Measurements from ENCODE around the gene SLC22A14. TPM values are rescaled to one million over a fixed set of nuclear protein-coding genes. Genes with fewer than 3 reads are reported as not detected.

Gene SLC22A14
- total RNA-seq, 4 donors from 2014 or later, result 0.13 TPM; not detected in 3

DNA sequence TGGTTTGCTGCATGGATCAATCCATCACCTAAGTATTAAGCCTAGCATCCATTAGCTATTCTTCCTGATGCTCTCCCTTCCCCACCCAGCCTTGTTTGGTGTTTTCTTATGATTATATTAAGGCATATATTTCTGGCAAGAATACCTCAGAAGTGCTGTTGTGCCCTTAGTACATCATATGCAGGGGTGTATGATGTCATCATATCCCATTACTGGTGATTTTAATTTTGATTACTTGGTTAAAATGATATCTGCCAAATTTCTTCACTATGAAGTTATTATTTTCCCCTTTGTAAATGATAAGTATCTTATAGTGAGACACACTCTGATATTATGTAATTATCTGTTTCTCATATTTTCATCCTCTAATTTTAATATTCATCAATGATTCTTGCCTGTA is 15.4 kb downstream of the SLC22A14 start:
- Histone ChIP-seq H3K27ac (no peak overlapping the region), H3K36me3 (no peaks in the 10 kb centered on the region), H3K4me1 (no peaks in the 10 kb centered on the region), H3K9me3 (no peaks in the 10 kb centered on the region), H3K27me3 (no peaks in the 10 kb centered on the region), H3K4me3 (no peak overlapping the region)
- ATAC-seq, result no peak
- TF ChIP-seq CTCF (IDR thresholded peaks at IDR 0.05) (no peak), POLR2AphosphoS5 (IDR thresholded peaks at IDR 0.05) (no peak), EP300 (IDR thresholded peaks at IDR 0.05) (no peak), POLR2A (IDR thresholded peaks at IDR 0.05) (no peak)

DNA sequence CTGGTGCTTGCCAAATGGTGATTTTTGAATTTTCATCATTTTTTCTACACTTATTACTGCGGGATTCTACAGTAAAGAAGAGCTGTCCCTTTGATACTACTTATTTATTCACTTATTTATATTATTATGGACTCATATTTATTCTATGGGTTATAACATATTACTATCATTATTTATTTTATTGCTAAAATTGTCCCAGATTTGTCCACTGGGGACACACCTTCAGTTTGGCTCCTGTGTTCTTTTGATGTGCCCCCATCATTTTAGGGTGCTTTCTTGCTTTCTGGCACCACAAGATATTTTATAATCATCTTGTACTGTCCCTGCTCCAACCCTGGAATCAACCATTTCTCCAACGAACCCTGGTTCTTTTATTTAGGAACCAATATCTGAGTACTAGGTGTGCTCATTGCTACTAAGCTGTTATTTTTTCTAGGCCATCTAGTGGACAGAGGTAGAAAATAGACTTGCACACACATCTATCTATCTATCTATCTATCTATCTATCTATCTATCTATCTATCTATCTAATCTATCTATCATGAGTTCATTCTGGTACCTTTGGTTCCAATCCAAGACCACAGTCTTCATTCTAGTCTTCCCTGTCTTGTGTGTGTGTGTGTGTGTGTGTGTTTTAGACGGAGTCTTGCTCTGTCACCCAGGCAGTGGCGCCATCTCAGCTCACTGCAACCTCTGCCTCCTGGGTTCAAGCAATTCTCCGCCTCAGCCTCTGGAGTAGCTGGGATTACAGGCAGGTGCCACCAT is 16.0 kb downstream of the SLC22A14 start:
- no peaks in the 10 kb centered on the region for H3K27me3 ChIP-seq

GRCh38 chr3:38306941-38307340 is 24.8 kb downstream of the SLC22A14 start:
- no peaks in the 10 kb centered on the region for H3K4me1 ChIP-seq
- TF ChIP-seq CTCF (IDR thresholded peaks at IDR 0.05), result no peak
- TF ChIP-seq POLR2A (IDR thresholded peaks at IDR 0.05), result no peak
- no peak for TF ChIP-seq EP300 (IDR thresholded peaks at IDR 0.05)
- no peak for TF ChIP-seq POLR2AphosphoS5 (IDR thresholded peaks at IDR 0.05)
- H3K27ac ChIP-seq, result no peak overlapping the region
- WGBS, 2 donors (ENCODE audit: low coverage in 1 of 2), result 100% methylated on average over 2 of the region's 5 CpGs; no CpG with 5 or more reads in 1 of the 2 donors
- no peaks in the 10 kb centered on the region for H3K27me3 ChIP-seq
- no peak for ATAC-seq
- H3K4me3 ChIP-seq, result no peak overlapping the region
- no peaks in the 10 kb centered on the region for H3K36me3 ChIP-seq
- peaks cover 0 to 8% (median 0%) of the 10 kb centered on the region in 3 donors for H3K9me3 ChIP-seq

More for the DNA sequence above, 16.0 kb downstream of the SLC22A14 start:
- no peak for ATAC-seq
- TF ChIP-seq POLR2A (IDR thresholded peaks at IDR 0.05) (no peak), POLR2AphosphoS5 (IDR thresholded peaks at IDR 0.05) (no peak), CTCF (IDR thresholded peaks at IDR 0.05) (peak in 3 of 4 experiments; percentile 16 to 21 (median 16))
- Histone ChIP-seq H3K4me3 (no peak overlapping the region), H3K27ac (no peak overlapping the region), H3K9me3 (no peaks in the 10 kb centered on the region), H3K4me1 (no peaks in the 10 kb centered on the region), H3K36me3 (no peaks in the 10 kb centered on the region)
- WGBS, 2 donors (ENCODE audit: low coverage in 1 of 2), result 68 to 92% methylated on average over 1 to 4 of the region's 5 CpGs

GRCh38 chr3:38307599-38307998 is 25.5 kb downstream of the SLC22A14 start:
- H3K4me3 ChIP-seq, result no peak overlapping the region
- H3K9me3 ChIP-seq, result peaks cover 0 to 8% (median 0%) of the 10 kb centered on the region in 3 donors
- no peaks in the 10 kb centered on the region for H3K4me1 ChIP-seq
- 94% methylated on average over 3 of the region's 12 CpGs; no CpG with 5 or more reads in 1 of the 2 donors for WGBS, 2 donors (ENCODE audit: low coverage in 1 of 2)
- no peak for TF ChIP-seq POLR2A (IDR thresholded peaks at IDR 0.05)
- no peak for TF ChIP-seq POLR2AphosphoS5 (IDR thresholded peaks at IDR 0.05)
- no peak for TF ChIP-seq EP300 (IDR thresholded peaks at IDR 0.05)
- no peak for TF ChIP-seq CTCF (IDR thresholded peaks at IDR 0.05)
- no peak for ATAC-seq
- H3K36me3 ChIP-seq, result no peaks in the 10 kb centered on the region
- H3K27me3 ChIP-seq, result no peaks in the 10 kb centered on the region
- H3K27ac ChIP-seq, result no peak overlapping the region

DNA sequence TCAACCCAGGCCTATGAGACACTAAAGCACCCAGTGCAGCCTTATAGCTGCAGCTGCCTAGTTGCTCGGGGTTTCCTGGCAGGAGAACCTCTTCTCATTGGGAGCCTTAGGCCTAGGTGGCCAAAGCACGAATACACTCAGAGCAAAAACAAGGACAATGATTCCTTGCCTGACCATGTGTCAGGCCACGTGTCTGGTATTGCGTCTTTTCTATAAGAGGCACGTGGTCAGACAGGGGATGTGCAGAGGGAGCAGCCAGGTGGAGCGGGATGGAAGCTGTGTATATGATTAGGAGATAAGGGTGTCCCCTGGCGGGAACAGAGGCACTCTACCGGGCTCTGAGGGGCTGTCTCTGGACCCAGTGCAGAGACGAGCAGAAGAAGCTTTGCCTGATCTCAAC is 26.4 kb downstream of the SLC22A14 start:
- no peak overlapping the region for H3K4me3 ChIP-seq
- no peak for TF ChIP-seq POLR2A (IDR thresholded peaks at IDR 0.05)
- TF ChIP-seq CTCF (IDR thresholded peaks at IDR 0.05), result no peak
- TF ChIP-seq EP300 (IDR thresholded peaks at IDR 0.05), result no peak
- TF ChIP-seq POLR2AphosphoS5 (IDR thresholded peaks at IDR 0.05), result no peak
- no peak for ATAC-seq
- H3K4me1 ChIP-seq, result no peaks in the 10 kb centered on the region
- WGBS, 2 donors (ENCODE audit: low coverage in 1 of 2), result 80 to 93% methylated on average over 1 to 5 of the region's 9 CpGs
- no peaks in the 10 kb centered on the region for H3K36me3 ChIP-seq
- peaks cover 0 to 8% (median 0%) of the 10 kb centered on the region in 3 donors for H3K9me3 ChIP-seq
- H3K27ac ChIP-seq, result no peak overlapping the region
- no peaks in the 10 kb centered on the region for H3K27me3 ChIP-seq

Data from gastroesophageal sphincter (tissue), 4 donors.